ENCODE results near the gene ATAD3C. TPM values are rescaled to one million over a fixed set of nuclear protein-coding genes. Genes with fewer than 3 reads are reported as not detected.
"Not testable (repeated sequence)": the region's sequence is repeated elsewhere in the genome, so short reads cannot be mapped to it uniquely, and the experiment has no call there.

ATAD3C gene
- total and polyA plus RNA-seq, 7 donors, result under 0.01 to 1.5 (median 0.45) TPM; not detected in 1

GRCh38 chr1:1504777-1505365 is 55.4 kb downstream of the ATAD3C start:
- H3K36me3 ChIP-seq; H3K9me3 ChIP-seq; intact Hi-C loops (cut with DNase I); H3K27me3 ChIP-seq: not testable (repeated sequence)
- DNase-seq, result peak; percentile 88
- TF ChIP-seq CTCF (IDR thresholded peaks at IDR 0.05), result peak; percentile 59 to 75 (median 66)
- peak in 1 of 4 donors; percentile 17 for TF ChIP-seq POLR2AphosphoS5 (IDR thresholded peaks at IDR 0.05)
- 10 to 29% methylated on average over 16 of the region's 16 CpGs for WGBS, 2 donors
- Histone ChIP-seq H3K4me1 (peaks cover 0 to 14% (median 6%) of the 10 kb centered on the region in 4 donors), H3K27ac (peak overlapping the region; percentile 66 to 81 (median 78)), H3K4me3 (peak overlapping the region in 3 of 4 donors; percentile 10 to 14 (median 13))

- WGBS, 2 donors, result 14 to 15% methylated on average over 16 to 17 of the region's 22 CpGs
- H3K27ac ChIP-seq, result peak overlapping the region; percentile 66 to 81 (median 78)
- DNase-seq; H3K27me3 ChIP-seq; H3K9me3 ChIP-seq; intact Hi-C loops (cut with DNase I); H3K36me3 ChIP-seq: not testable (repeated sequence)
- peak in 3 of 4 experiments; percentile 36 to 57 (median 53) for TF ChIP-seq CTCF (IDR thresholded peaks at IDR 0.05)
- H3K4me1 ChIP-seq, result peaks cover 0 to 14% (median 6%) of the 10 kb centered on the region in 4 donors
- H3K4me3 ChIP-seq, result peak overlapping the region in 3 of 4 donors; percentile 10 to 14 (median 13)
Measured at GRCh38 chr1:1505366-1505798, 55.9 kb downstream of the ATAD3C start.

GRCh38 chr1:1505801-1506200 is 56.3 kb downstream of the ATAD3C start:
- H3K4me3 ChIP-seq; H3K36me3 ChIP-seq; H3K27me3 ChIP-seq; intact Hi-C loops (cut with DNase I); H3K9me3 ChIP-seq; DNase-seq: not testable (repeated sequence)
- WGBS, 2 donors, result 62 to 79% methylated on average over 5 of the region's 5 CpGs
- Histone ChIP-seq H3K4me1 (peaks cover 0 to 16% (median 9%) of the 10 kb centered on the region in 4 donors), H3K27ac (peak overlapping the region; percentile 66 to 81 (median 78))

GRCh38 chr1:1507305-1507704 is 57.8 kb downstream of the ATAD3C start:
- DNase-seq, result no peak
- 92 to 94% methylated on average over 4 of the region's 4 CpGs for WGBS, 2 donors
- H3K27ac ChIP-seq, result no peak overlapping the region
- no peaks in the 10 kb centered on the region for H3K9me3 ChIP-seq
- TF ChIP-seq POLR2A (IDR thresholded peaks at IDR 0.05), result no peak
- TF ChIP-seq POLR2AphosphoS5 (IDR thresholded peaks at IDR 0.05), result no peak
- TF ChIP-seq CTCF (IDR thresholded peaks at IDR 0.05), result no peak
- TF ChIP-seq EP300 (IDR thresholded peaks at IDR 0.05), result no peak
- H3K4me1 ChIP-seq, result peaks cover 0 to 23% (median 13%) of the 10 kb centered on the region in 4 donors
- no peaks in the 10 kb centered on the region for H3K27me3 ChIP-seq
- intact Hi-C loops (cut with DNase I), result no loop called here
- no peak overlapping the region for H3K4me3 ChIP-seq
- H3K36me3 ChIP-seq, result no peaks in the 10 kb centered on the region

- 82 to 84% methylated on average over 32 to 34 of the region's 34 CpGs for WGBS, 2 donors
- intact Hi-C loops (cut with DNase I); H3K36me3 ChIP-seq; DNase-seq; H3K4me3 ChIP-seq; H3K27ac ChIP-seq; H3K27me3 ChIP-seq; H3K9me3 ChIP-seq: not testable (repeated sequence)
- peaks cover 0 to 30% (median 19%) of the 10 kb centered on the region in 4 donors for H3K4me1 ChIP-seq
Measured at GRCh38 chr1:1508775-1509464, 59.4 kb downstream of the ATAD3C start.

- H3K36me3 ChIP-seq; H3K4me3 ChIP-seq; H3K27me3 ChIP-seq; H3K9me3 ChIP-seq; intact Hi-C loops (cut with DNase I); DNase-seq; H3K27ac ChIP-seq: not testable (repeated sequence)
- 75 to 89% methylated on average over 19 to 21 of the region's 21 CpGs for WGBS, 2 donors
- H3K4me1 ChIP-seq, result peaks cover 0 to 30% (median 19%) of the 10 kb centered on the region in 4 donors
Measured at GRCh38 chr1:1509465-1509850, 60.0 kb downstream of the ATAD3C start.

Data from sigmoid colon (tissue), 7 donors.